PC-9 (cell line): ENCODE data around the gene DPEP2. TPM values are rescaled to one million over a fixed set of nuclear protein-coding genes. Genes with fewer than 3 reads are reported as not detected.

Source experiments
- BruUV-seq: library from RNA; stranded (reverse); fragments of 400-500 nt; replicated peaks from 2 replicates; lab custom pipeline; 2021; lab: Mats Ljungman, UMichigan
- CTCF ChIA-PET: fragments of 300-600 bp; sonication (Branson Sonifier 250); formaldehyde crosslinking; loops from one replicate; lab custom pipeline; 2022; ENCODE audit warnings: antibody characterized with exemption; lab: Charles Lee
- POLR2A ChIA-PET: fragments of 300-600 bp; sonication (Branson Sonifier 250); formaldehyde crosslinking; loops from one replicate; lab custom pipeline; 2022; ENCODE audit warnings: antibody characterized with exemption; ENCODE audit not compliant: unreplicated experiment; lab: Charles Lee
- DNase-seq, 2 experiments: peaks; one replicate each; pipeline versions ENCODE4 v3.0.0 to v3.0.0-alpha.2; 2015 to 2022; ENCODE audit warnings: mixed read lengths in 1 of 2
- H2AFZ ChIP-seq: fragments of 200-600 bp; sonication (generic); 2 replicates; pipeline ENCODE4 v1.8.1; 2017; ENCODE audit warnings: antibody characterized with exemption
- H3F3A ChIP-seq: fragments of 200-600 bp; sonication (generic); 2 replicates; pipeline ENCODE4 v1.8.1; 2017; ENCODE audit warnings: antibody characterized with exemption, mild to moderate bottlenecking, low read depth; ENCODE audit not compliant: insufficient read depth
- H3K27ac ChIP-seq: fragments of 200-600 bp; sonication (generic); 2 replicates; pipeline ENCODE4 v1.6.1; 2016; ENCODE audit warnings: mixed run types
- H3K27me3 ChIP-seq: fragments of 200-600 bp; sonication (generic); 2 replicates; pipeline ENCODE4 v1.6.1; 2016; ENCODE audit warnings: low read depth, mixed run types; ENCODE audit not compliant: insufficient read depth
- H3K36me3 ChIP-seq: fragments of 200-600 bp; sonication (generic); 2 replicates; pipeline ENCODE4 v1.6.1; 2016; ENCODE audit warnings: low read depth, mixed run types
- H3K4me1 ChIP-seq: fragments of 200-600 bp; sonication (generic); replicated peaks from 2 replicates; pipeline ENCODE4 v1.6.1; 2016; ENCODE audit warnings: mixed run types; ENCODE audit not compliant: insufficient read depth
- H3K4me2 ChIP-seq: fragments of 200-600 bp; sonication (generic); 2 replicates; pipeline ENCODE4 v1.6.1; 2017; ENCODE audit warnings: mixed run types
- H3K4me3 ChIP-seq: fragments of 200-600 bp; sonication (generic); 2 replicates; pipeline ENCODE4 v1.6.1; 2016; ENCODE audit warnings: mixed run types
- H3K79me2 ChIP-seq: fragments of 200-600 bp; sonication (generic); 2 replicates; pipeline ENCODE4 v1.6.1; 2017; ENCODE audit warnings: low read depth, mixed run types
- H3K9me2 ChIP-seq: fragments of 200-600 bp; sonication (generic); 2 replicates; pipeline ENCODE4 v1.8.1; 2017; ENCODE audit warnings: mild to moderate bottlenecking; ENCODE audit not compliant: insufficient read depth
- H3K9me3 ChIP-seq: fragments of 200-600 bp; sonication (generic); 2 replicates; pipeline ENCODE4 v1.8.1; 2016; ENCODE audit warnings: low read depth; ENCODE audit not compliant: insufficient read depth
- H4K20me1 ChIP-seq: fragments of 200-600 bp; sonication (generic); 2 replicates; pipeline ENCODE4 v1.8.1; 2017; ENCODE audit not compliant: insufficient read depth
- CTCF ChIP-seq: fragments of 200-600 bp; sonication (generic); conservative IDR thresholded peaks from 2 replicates; pipeline ENCODE4 v1.6.1; 2017; ENCODE audit warnings: mixed run types, antibody characterized with exemption, mild to moderate bottlenecking, moderate library complexity
- EZH2 ChIP-seq: fragments of 200-600 bp; sonication (generic); IDR thresholded peaks from 2 replicates; pipeline ENCODE4 v1.8.0; 2017; ENCODE audit warnings: antibody characterized with exemption, low read depth
- intact Hi-C: fragments of 100-400 bp; cut with micrococcal nuclease; formaldehyde crosslinking; loops from one replicate; pipeline ENCODE4 v1.10.0; 2022; ENCODE audit not compliant: unreplicated experiment
- total RNA-seq: library from RNA; stranded (reverse); gene quantifications from 2 replicates; pipeline ENCODE4 v1.2.3, GENCODE V29; 2021

The DPEP2 gene
- total RNA-seq, 1 experiment from 2014 or later = not detected

GRCh38 chr16:68028996-68029395 lies 29.7 kb upstream of the DPEP2 start:
- Histone ChIP-seq H3K27me3 (no peaks in the 10 kb centered on the region), H3K27ac (no peak overlapping the region), H3K9me3 (no peaks in the 10 kb centered on the region), H4K20me1 (no peaks in the 10 kb centered on the region), H3F3A (peaks cover 10% of the 10 kb centered on the region; the same call in 1 of the 2 replicates), H3K4me2 (no peak overlapping the region), H2AFZ (no peak overlapping the region), H3K36me3 (no peaks in the 10 kb centered on the region), H3K79me2 (peaks cover 11% of the 10 kb centered on the region), H3K4me3 (no peak overlapping the region), H3K9me2 (no peaks in the 10 kb centered on the region), H3K4me1 (peaks cover 21% of the 10 kb centered on the region)
- BruUV-seq = no TSS peak
- DNase-seq = no peak
- ChIA-PET CTCF (no interaction called here), POLR2A (interaction anchor here (0.6 kb wide), 1 partner anchor 258 kb away, joined by 3 read pairs; no protein-coding TSS in a partner anchor)
- no peak for TF ChIP-seq EZH2
- TF ChIP-seq CTCF = no peak
- intact Hi-C loops = no loop called here

GRCh38 chr16:68022728-68023537 lies 23.6 kb upstream of the DPEP2 start, which contains the start of the genes DDX28 and DUS2:
TSS of gene DDX28 (minus strand) at chr16:68023232. CDS start at chr16:68023202, 30 bp downstream.
TSS of gene DUS2 (plus strand) at chr16:68023284. CDS start at chr16:68038024, 14,740 bp downstream.
- peak; percentile 85 to 90 for DNase-seq
- H3K4me3 ChIP-seq = peak within 1 kb of the TSS; percentile 86
- H3K4me1 ChIP-seq = peaks cover 19% of the 10 kb centered on the region
- peak within 1 kb of the TSS; percentile 56 for H3K27ac ChIP-seq
- no peaks in the 10 kb centered on the region; the same call in 1 of the 2 replicates for H3F3A ChIP-seq
- H3K36me3 ChIP-seq = no peaks in the 10 kb centered on the region
- ChIA-PET POLR2A (no interaction called here), CTCF (interaction anchor here (0.6 kb wide), 1 partner anchor 150 kb away, joined by 4 read pairs; the partner anchor contains the start of gene EDC4)
- 0 out of 2 replicates have a peak, but pooled peaks cover 3% of the 10 kb centered on the region for H4K20me1 ChIP-seq
- H3K27me3 ChIP-seq = no peaks in the 10 kb centered on the region
- peaks cover 41% of the 10 kb centered on the region for H3K79me2 ChIP-seq
- TF ChIP-seq CTCF (no peak), EZH2 (no peak)
- BruUV-seq = no TSS peak
- H3K9me3 ChIP-seq = no peaks in the 10 kb centered on the region
- peak within 1 kb of the TSS; percentile 100 for H3K4me2 ChIP-seq
- H2AFZ ChIP-seq = peak within 1 kb of the TSS; percentile 98
- intact Hi-C loops = no loop called here
- no peaks in the 10 kb centered on the region for H3K9me2 ChIP-seq

GRCh38 chr16:68022278-68022727 lies 23.0 kb upstream of the DPEP2 start:
- Histone ChIP-seq H3K9me3 (no peaks in the 10 kb centered on the region), H3K36me3 (no peaks in the 10 kb centered on the region), H3K27me3 (no peaks in the 10 kb centered on the region), H3K79me2 (peaks cover 41% of the 10 kb centered on the region), H2AFZ (peak overlapping the region; percentile 98), H4K20me1 (0 out of 2 replicates have a peak, but pooled peaks cover 3% of the 10 kb centered on the region), H3K4me1 (peaks cover 19% of the 10 kb centered on the region), H3K4me3 (peak overlapping the region; percentile 86), H3K27ac (no peak overlapping the region), H3K4me2 (peak overlapping the region; percentile 100), H3K9me2 (no peaks in the 10 kb centered on the region), H3F3A (no peaks in the 10 kb centered on the region; the same call in 1 of the 2 replicates)
- BruUV-seq = TSS peak; percentile 60
- DNase-seq = no peak
- TF ChIP-seq CTCF = no peak
- TF ChIP-seq EZH2 = no peak
- ChIA-PET POLR2A (no interaction called here), CTCF (interaction anchor here (0.6 kb wide), 1 partner anchor 149 kb away, joined by 4 read pairs; the partner anchor contains the start of gene EDC4)
- intact Hi-C loops = no loop called here
